AG09319 (cell line): ENCODE data around the gene MBNL2.

Experiments
- DNase-seq: peaks from one replicate; pipeline ENCODE4 v3.0.0-alpha.2; 2010; ENCODE audit warnings: low read depth; ENCODE audit errors: extremely low read depth
- CTCF ChIP-seq: IDR thresholded peaks from 2 replicates; pipeline ENCODE4 v1.5.1; 2011; ENCODE audit warnings: low read depth, mild to moderate bottlenecking, inconsistent platforms, low read length, moderate library complexity

MBNL2 gene

GRCh38 chr13:97318532-97318931, 96.4 kb downstream of the MBNL2 start:
- TF ChIP-seq CTCF = no peak

GRCh38 chr13:97319113-97319720, 97.1 kb downstream of the MBNL2 start:
- DNase-seq = no peak
- TF ChIP-seq CTCF = no peak

More at GRCh38 chr13:97318532-97318931, 96.4 kb downstream of the MBNL2 start:
- DNase-seq = no peak

- TF ChIP-seq CTCF = no peak
- no peak for DNase-seq
These were observed 99.0 kb downstream of the MBNL2 start for GRCh38 chr13:97321101-97321500.

GRCh38 chr13:97321616-97322321, 99.6 kb downstream of the MBNL2 start:
- no peak for TF ChIP-seq CTCF
- no peak for DNase-seq

- DNase-seq = no peak
These were observed 100.7 kb downstream of the MBNL2 start for GRCh38 chr13:97322740-97323342.

GRCh38 chr13:97324115-97324514, 102.0 kb downstream of the MBNL2 start:
- no peak for TF ChIP-seq CTCF
- no peak for DNase-seq

More at GRCh38 chr13:97322740-97323342, 100.7 kb downstream of the MBNL2 start:
- no peak for TF ChIP-seq CTCF

GRCh38 chr13:97325738-97326137, 103.6 kb downstream of the MBNL2 start:
- no peak for DNase-seq
- no peak for TF ChIP-seq CTCF
